Caco-2 (cell line): ENCODE results near the gene NEK2. TPM values are rescaled to one million over a fixed set of nuclear protein-coding genes. Genes with fewer than 3 reads are reported as not detected.

Experiments
- BruUV-seq: library from RNA; stranded (reverse); fragments of 400-500 nt; replicated peaks from 2 replicates; lab custom pipeline; 2021; lab: Mats Ljungman, UMichigan
- CTCF ChIA-PET: fragments of 300-600 bp; sonication (Branson Sonifier 250); formaldehyde crosslinking; loops from one replicate; lab custom pipeline; 2022; ENCODE audit warnings: antibody characterized with exemption; lab: Charles Lee
- POLR2A ChIA-PET: fragments of 300-600 bp; sonication (Branson Sonifier 250); formaldehyde crosslinking; loops from one replicate; lab custom pipeline; 2022; ENCODE audit warnings: antibody characterized with exemption; lab: Charles Lee
- DNase-seq, 2 experiments: peaks; one replicate each; pipeline versions ENCODE4 v3.0.0 to v3.0.0-alpha.2; 2020 to 2022
- H3K27me3 ChIP-seq: replicated peaks from 2 replicates; pipeline ENCODE4 v1.6.0; 2011; ENCODE audit warnings: low read length; ENCODE audit not compliant: control insufficient read depth, insufficient read depth
- H3K36me3 ChIP-seq: 2 replicates; pipeline ENCODE4 v1.5.1; 2011; ENCODE audit warnings: low read length; ENCODE audit not compliant: control insufficient read depth, insufficient read depth
- H3K4me1 ChIP-seq: fragments of 250-450 bp; sonication (Bioruptor Pico); 2 replicates; pipeline ENCODE4 v1.5.1; 2020; ENCODE audit warnings: mild to moderate bottlenecking
- H3K4me3 ChIP-seq: 2 replicates; pipeline ENCODE4 v1.5.1; 2011; ENCODE audit warnings: low read depth, mild to moderate bottlenecking, control low read depth, low read length
- H3K9me3 ChIP-seq: fragments of 250-450 bp; sonication (Bioruptor Pico); 2 replicates; pipeline ENCODE4 v1.5.1; 2020; ENCODE audit warnings: mild to moderate bottlenecking, moderate library complexity
- H3K27ac Mint-ChIP-seq: one replicate; pipeline ENCODE4 v1.8.0; 2022; ENCODE audit warnings: mixed read lengths; ENCODE audit not compliant: unreplicated experiment
- H3K27me3 Mint-ChIP-seq: one replicate; pipeline ENCODE4 v1.8.0; 2022; ENCODE audit warnings: mixed read lengths; ENCODE audit not compliant: insufficient read depth, unreplicated experiment
- H3K36me3 Mint-ChIP-seq: one replicate; pipeline ENCODE4 v1.8.0; 2022; ENCODE audit warnings: mild to moderate bottlenecking, mixed read lengths; ENCODE audit not compliant: insufficient read depth, unreplicated experiment
- H3K4me1 Mint-ChIP-seq: one replicate; pipeline ENCODE4 v1.8.0; 2022; ENCODE audit warnings: low read depth, mixed read lengths; ENCODE audit not compliant: unreplicated experiment
- H3K4me3 Mint-ChIP-seq: one replicate; pipeline ENCODE4 v1.8.0; 2022; ENCODE audit warnings: mild to moderate bottlenecking, moderate library complexity, mixed read lengths; ENCODE audit not compliant: unreplicated experiment
- H3K9me3 Mint-ChIP-seq: one replicate; pipeline ENCODE4 v1.8.0; 2022; ENCODE audit warnings: mixed read lengths; ENCODE audit not compliant: unreplicated experiment
- CTCF ChIP-seq, 2 experiments: fragments of 200-600 bp in 1 of 2; IDR thresholded peaks; 1 replicate in 1 of 2; 2 replicates in 1 of 2; pipeline versions ENCODE4 v1.5.1 to v1.8.0; 2011 to 2022; ENCODE audit warnings: antibody characterized with exemption in 1 of 2, control low read depth in 1 of 2, inconsistent platforms in 1 of 2, low read depth in 1 of 2, low read length in 1 of 2, mild to moderate bottlenecking in 1 of 2, moderate library complexity in 1 of 2; ENCODE audit not compliant: insufficient read depth in 1 of 2, severe bottlenecking in 1 of 2, unreplicated experiment in 1 of 2
- intact Hi-C: fragments of 100-400 bp; cut with micrococcal nuclease; formaldehyde crosslinking; loops from one replicate; pipeline ENCODE4 v1.10.0; 2022; ENCODE audit not compliant: unreplicated experiment
- total RNA-seq: library from RNA; stranded (reverse); gene quantifications from 2 replicates; pipeline ENCODE4 v1.2.3, GENCODE V29; 2022

The NEK2 gene
- total RNA-seq, 1 experiment from 2014 or later, result 34.7 TPM

DNA sequence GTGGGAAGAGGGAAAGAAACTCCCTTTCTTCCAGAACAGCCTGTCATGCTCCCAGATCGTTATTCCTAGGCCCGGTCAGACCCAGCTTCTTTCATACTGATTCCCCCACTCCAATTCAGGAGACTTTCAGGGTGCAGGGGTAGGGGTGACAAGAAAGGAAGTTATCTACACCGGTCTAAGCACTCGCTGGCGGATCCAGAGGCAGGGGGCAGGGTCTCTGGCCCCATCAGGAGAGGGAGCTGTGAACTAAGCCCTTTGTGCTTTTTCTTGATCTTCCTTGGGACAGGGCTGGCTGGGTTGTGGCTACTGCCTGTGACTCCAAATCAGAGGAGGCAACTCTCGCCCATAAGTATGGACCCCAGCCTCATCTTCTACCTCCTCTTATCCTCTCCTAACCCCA is 44.3 kb downstream of the NEK2 start:
- BruUV-seq, result no TSS peak
- Mint-ChIP-seq H3K9me3 (no peaks in the 10 kb centered on the region), H3K27me3 (no peaks in the 10 kb centered on the region), H3K4me1 (peaks cover 16% of the 10 kb centered on the region), H3K36me3 (peaks cover 5% of the 10 kb centered on the region), H3K4me3 (no peak overlapping the region), H3K27ac (no peak overlapping the region)
- peaks cover 6% of the 10 kb centered on the region for H3K4me1 ChIP-seq
- H3K4me3 ChIP-seq, result no peak overlapping the region
- DNase-seq, result no peak
- POLR2A ChIA-PET, result interaction anchor here (0.5 kb wide), 1 partner anchor 52 kb away, joined by 3 read pairs; no protein-coding TSS in a partner anchor
- H3K27me3 ChIP-seq, result no peaks in the 10 kb centered on the region
- intact Hi-C loops, result no loop called here
- no peaks in the 10 kb centered on the region for H3K9me3 ChIP-seq
- no peak for TF ChIP-seq CTCF (IDR thresholded peaks at IDR 0.05; ENCODE audit: insufficient read depth in 1 of 2, low read depth in 1 of 2, low read length in 1 of 2, severe bottlenecking in 1 of 2, unreplicated experiment in 1 of 2)
- CTCF ChIA-PET, result no interaction called here
- no peaks in the 10 kb centered on the region for H3K36me3 ChIP-seq

DNA sequence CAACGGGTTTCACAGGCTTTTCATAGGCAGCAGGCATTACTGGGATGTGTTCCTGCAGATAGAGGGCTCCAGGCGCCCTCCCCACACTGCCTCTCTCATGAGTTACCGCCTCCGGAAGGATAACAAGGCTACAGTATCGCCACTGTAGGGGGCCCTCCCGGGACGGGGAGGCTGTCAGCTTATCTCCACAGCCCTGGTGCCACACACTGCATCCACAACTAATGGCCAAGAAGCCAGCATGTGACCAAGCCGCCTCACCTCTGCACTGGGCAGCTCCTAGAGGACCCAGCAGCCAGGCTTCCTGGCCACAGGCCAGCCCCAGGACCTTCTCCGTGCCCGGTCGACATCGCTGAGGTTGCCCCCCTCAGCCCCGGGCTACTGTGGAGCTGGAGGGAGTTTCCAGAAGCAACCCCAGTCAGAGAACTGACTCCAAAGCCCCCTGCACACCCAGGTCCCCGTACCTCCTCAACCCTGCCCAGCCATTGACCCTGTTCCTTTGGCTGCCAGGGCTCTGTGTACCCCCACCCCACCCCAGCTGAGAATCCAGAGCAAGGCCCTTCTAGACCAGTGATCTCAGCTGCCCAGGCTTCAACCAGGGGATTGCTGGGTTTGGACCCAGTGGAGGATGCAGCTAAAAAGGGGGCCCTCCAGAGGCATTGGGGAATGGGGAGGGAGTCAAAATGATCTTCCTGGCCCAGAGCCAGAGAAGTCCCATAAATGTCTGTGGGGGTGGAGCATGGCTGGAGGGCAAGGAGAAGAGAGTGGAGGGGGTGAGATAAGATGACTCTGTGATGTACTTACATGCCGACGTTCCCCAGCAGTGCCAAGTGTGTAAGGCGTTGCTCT is 45.0 kb downstream of the NEK2 start:
- Histone ChIP-seq H3K4me3 (no peak overlapping the region), H3K27me3 (no peaks in the 10 kb centered on the region), H3K4me1 (peaks cover 6% of the 10 kb centered on the region), H3K9me3 (no peaks in the 10 kb centered on the region), H3K36me3 (no peaks in the 10 kb centered on the region)
- H3K9me3 Mint-ChIP-seq, result no peaks in the 10 kb centered on the region
- no peak for DNase-seq
- H3K4me3 Mint-ChIP-seq, result no peak overlapping the region
- peaks cover 15% of the 10 kb centered on the region for H3K4me1 Mint-ChIP-seq
- H3K36me3 Mint-ChIP-seq, result peaks cover 2% of the 10 kb centered on the region
- no peak overlapping the region for H3K27ac Mint-ChIP-seq
- H3K27me3 Mint-ChIP-seq, result no peaks in the 10 kb centered on the region
- no peak for TF ChIP-seq CTCF (IDR thresholded peaks at IDR 0.05; ENCODE audit: insufficient read depth in 1 of 2, low read depth in 1 of 2, low read length in 1 of 2, severe bottlenecking in 1 of 2, unreplicated experiment in 1 of 2)
- BruUV-seq, result no TSS peak
- intact Hi-C loops, result no loop called here
- ChIA-PET POLR2A (no interaction called here), CTCF (interaction anchor here (0.6 kb wide), 1 partner anchor 67 kb away, joined by 6 read pairs; no protein-coding TSS in a partner anchor)

- Mint-ChIP-seq H3K36me3 (no peaks in the 10 kb centered on the region), H3K4me1 (peaks cover 19% of the 10 kb centered on the region), H3K27me3 (no peaks in the 10 kb centered on the region), H3K9me3 (no peaks in the 10 kb centered on the region), H3K4me3 (no peak overlapping the region), H3K27ac (no peak overlapping the region)
- no peak overlapping the region for H3K4me3 ChIP-seq
- H3K27me3 ChIP-seq, result no peaks in the 10 kb centered on the region
- no peak for DNase-seq
- POLR2A ChIA-PET, result no interaction called here
- TF ChIP-seq CTCF (IDR thresholded peaks at IDR 0.05; ENCODE audit: insufficient read depth in 1 of 2, low read depth in 1 of 2, low read length in 1 of 2, severe bottlenecking in 1 of 2, unreplicated experiment in 1 of 2), result no peak
- no peaks in the 10 kb centered on the region for H3K36me3 ChIP-seq
- no TSS peak for BruUV-seq
- CTCF ChIA-PET, result no interaction called here
- H3K4me1 ChIP-seq, result peaks cover 5% of the 10 kb centered on the region
- intact Hi-C loops, result no loop called here
- no peaks in the 10 kb centered on the region for H3K9me3 ChIP-seq
These were observed 47.0 kb downstream of the NEK2 start for GRCh38 chr1:211628417-211628816.
